Measurements from ENCODE around the gene SP4.
A peak's percentile ranks its signal among the peaks of the same experiment; 100 is the strongest.

SP4 gene

DNA sequence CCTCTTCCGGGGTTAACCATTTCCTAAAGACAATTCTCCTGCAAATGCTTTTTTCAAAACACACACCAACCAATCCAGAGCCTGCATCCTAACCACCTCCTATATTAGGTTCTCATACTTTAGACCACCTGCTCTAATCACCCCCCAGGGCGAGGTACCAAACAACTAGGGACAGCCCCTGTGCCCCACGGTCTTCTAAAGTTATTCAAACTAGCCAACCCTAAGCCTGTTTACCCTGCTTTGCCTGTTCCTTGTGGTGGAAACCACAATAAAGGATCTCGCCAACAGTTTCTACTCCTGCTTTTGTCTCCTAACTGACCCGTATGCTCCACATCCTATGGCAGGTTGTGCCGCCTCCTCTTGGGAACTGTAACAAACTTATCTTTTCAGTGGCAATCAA is 21.1 kb downstream of the SP4 start:
- no peak for DNase-seq

DNA sequence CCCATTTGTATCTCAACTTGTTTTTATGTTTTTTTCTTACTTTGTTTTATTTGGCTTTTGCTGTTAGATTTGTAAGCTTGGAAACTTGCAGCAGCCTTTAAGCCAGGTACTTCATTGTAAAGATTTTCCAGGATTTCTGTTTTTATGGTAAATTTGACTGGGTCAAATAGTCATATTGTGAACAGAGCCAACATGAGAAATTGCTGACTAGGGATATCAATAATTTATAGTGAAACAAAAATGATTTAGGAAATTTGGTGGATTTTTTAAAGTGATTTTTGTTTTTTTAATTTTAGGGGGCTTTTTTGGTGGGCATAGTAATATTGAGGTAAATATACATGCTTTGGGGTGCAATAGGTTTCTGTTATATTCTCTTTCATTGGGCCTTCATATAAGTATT is 22.2 kb downstream of the SP4 start:
- no peak for DNase-seq

DNA sequence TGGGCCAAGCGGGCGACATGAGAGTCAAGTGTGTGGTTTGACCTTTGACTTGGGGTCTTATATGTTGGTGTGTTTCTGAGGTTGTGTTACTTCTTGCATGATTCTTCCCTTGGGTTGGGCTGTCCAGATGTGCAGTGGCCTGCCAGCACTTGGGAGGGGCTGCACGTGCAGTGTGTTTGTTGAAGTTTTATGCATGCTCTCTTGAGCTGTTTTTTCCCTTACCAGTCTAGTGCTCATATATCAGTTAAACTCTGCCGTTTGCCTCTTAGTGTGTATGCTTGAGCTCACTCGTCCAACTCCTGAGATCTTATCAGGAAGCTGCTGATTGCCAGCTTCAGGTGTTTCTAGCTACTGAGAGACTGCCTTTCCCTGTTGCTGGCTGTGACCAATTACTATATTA is 23.1 kb downstream of the SP4 start:
- no peak for DNase-seq

DNA sequence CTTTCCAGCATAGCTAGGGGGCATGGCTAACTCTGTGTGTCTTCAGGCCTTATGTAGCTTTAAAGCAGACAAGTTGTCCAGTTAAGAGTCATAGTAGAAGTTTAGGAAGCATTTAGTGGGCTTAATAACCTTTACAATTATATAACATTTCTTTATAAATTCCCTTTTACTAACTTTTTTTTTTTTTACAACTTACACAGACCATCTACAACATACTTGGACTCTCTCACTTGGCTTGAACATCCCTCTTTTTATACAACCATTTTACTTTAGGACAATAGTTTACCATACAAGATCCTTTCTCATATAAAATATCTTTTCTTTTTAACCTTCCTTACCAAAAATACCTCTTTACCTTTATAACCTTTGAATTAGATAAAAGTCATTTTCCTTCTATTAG is 26.3 kb downstream of the SP4 start:
- DNase-seq = no peak

DNA sequence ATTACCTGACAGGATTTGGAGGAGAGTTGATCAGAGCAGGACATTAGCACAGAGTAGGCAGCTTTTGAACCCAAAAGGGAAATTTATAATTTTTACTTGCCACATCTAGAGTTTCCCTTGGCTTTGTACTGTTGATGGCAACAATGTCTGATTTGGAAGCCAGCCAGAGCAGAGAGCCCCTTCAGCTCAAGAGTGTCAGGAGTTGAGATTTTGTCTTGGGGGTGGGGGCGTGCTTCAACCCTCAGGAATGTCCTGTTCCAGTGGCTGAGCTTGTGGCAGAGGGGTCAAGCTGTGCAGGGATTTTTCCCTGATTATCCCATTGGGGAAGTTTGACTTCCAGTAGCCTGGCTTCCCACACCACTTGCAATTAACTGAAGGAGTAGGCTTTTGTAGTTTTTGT is 27.0 kb downstream of the SP4 start:
- no peak for DNase-seq

DNA sequence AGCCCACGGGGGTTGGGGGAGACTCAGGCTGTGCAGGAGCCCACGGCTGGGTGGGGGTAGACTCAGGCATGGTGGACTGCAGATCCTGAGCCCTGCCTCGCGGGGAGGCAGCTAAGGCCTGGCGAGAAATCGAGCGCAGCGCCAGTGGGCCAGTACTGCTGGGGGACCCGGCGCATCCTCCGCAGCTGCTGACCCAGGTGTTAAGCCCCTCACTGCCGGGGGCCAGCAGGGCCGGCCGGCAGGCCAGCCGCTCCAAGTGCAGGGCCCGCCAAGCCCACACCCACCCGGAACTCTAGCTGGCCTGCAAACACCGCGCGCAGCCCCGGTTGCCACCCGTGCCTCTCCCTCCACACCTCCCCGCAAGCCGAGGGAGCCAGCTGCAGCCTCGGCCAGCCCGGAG is 33.4 kb downstream of the SP4 start:
- DNase-seq = no peak

DNA sequence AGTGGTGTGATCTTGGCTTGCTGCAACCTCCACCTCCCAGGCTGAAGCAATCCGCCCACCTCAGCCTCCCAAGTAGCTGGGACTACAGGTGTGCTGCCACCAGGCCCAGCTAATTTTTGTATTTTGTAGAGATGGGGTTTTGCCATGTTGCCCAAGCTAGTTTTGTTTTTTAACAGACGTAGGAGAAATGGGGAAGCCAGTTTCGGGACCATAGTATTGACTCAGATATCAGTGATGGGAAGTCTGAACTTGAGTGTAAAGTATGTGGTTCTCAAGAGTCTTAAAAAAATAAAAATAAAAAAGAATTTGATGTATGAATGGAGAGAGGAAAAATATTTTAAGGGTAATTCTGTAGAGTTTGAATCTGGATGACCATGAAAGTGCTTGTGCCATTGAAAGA is 34.2 kb downstream of the SP4 start:
- no peak for DNase-seq

DNA sequence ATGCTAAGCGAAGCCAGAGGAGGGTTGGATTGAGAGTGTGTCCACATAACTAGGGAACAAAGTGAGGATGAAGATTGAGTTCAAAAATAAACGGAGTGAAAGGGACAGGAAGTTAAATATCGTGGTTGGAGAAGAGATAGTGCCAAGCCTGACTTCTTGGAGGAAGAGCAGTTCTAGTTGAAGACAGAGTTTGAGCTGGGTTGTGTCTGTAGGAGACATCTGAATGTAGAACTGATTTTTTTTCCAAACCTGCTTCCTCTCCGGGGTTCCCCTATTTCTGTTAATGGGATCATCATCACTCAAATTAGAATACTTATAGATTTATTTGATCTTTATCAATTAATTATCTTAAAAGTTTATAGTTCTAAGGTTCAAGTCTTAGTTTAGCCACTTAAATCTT is 35.6 kb downstream of the SP4 start:
- DNase-seq = no peak

DNA sequence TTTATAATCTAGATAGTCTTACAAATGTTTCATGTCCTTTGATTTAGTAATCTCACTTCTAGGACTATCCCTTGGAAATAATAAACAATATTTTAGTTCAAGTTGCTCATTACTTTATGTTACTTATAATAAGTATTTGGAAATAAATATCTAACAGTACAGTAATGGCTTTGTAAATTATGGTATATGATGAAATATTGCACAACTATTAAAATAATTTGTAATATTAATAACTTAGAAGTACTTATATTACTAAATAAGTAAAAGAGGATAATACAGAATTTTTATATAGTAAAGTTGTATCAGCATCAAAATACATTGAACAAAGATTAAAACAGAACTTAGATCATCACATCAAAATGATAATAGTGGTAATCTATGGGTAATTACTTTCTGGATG is 41.1 kb downstream of the SP4 start:
- no peak for DNase-seq

DNA sequence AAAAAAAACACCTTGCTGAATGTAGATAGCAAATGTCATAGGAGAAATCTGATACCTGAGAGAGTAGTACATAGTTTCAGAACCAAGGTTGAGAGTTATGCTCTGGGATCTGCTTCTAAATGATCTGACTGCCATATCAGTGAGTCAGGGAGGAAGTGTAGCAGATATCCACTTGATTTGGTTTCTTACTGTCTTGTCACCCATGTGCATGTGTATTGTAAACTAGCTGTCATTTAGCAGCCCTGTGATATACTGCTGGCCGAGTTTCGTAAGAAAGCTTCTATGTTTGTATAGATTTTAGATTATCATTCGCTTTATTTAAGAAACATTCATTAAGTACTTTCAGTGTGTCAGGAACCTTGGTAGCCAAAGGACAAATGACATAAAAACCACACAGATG is 42.0 kb downstream of the SP4 start:
- DNase-seq = no peak

DNA sequence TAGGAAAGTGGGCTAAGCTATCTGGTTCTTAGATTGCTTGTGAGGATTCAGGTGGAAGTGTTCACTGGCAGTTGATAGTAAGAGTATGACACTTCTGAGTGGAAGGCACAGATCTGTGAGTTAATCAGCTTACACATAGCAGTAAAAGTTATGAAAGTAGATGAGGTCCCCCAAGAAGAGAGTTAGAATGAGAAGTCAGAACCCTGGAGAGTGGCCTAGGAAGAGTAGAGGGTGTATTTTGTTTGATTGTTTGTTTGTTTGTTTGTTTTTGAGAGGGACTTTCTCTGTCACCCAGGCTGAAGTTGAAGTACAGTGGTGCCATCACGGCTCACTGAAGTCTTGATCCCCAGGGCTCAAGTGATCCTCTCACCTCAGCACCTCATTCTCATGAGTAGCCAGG is 44.1 kb downstream of the SP4 start:
- DNase-seq = no peak

DNA sequence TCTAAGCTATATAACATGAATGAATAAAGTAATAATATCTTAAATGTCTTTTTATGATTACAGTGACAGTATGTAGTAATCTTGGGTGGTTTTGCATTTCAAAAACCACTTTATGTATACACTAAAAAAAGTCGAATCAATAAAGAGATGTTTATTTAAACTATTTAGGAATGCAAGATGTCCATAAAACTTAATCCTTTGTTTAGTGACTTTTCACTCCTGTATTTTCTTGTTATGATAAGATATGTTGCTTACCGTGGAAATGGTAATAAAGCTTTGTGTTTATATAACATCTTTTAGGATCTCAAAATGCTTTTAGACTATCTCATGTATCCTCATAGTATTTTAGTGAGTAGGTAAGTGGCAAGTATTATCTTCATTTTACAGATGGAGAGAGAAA is 48.5 kb downstream of the SP4 start:
- no peak for DNase-seq

DNA sequence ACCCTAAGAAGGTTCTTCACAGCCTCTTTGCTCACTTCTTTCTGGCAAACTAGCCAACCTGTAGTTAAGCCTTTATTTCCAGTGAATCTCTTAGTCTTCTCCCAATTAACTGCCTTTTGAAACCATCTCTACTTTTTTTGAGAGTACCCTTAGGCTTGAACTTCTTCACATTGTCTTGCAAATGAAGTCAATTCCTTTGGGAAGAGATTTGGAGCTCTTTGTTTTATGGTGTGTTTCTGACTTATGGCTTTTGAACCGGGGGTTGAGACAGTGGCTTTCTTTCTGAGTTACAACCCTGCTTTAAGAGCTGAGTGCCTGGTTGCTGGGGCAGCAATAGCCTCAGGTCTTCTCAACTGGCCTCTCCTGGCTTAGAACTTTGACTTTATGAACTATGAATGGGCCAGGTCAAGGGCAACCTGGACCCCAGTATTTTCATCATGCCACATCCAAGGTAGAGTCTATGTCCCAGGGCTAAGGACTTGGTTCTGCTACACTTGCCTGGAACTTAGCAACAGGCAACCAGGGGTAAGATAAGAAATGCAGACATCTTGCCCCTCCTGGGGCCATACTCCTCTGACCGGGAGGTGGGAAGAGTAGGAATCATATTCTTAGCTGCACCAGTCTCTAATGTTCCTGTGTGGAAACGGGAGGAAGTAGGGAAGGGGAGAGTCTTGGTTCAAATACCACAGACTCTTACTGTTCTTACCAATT is 53.0 kb downstream of the SP4 start:
- DNase-seq = no peak

DNA sequence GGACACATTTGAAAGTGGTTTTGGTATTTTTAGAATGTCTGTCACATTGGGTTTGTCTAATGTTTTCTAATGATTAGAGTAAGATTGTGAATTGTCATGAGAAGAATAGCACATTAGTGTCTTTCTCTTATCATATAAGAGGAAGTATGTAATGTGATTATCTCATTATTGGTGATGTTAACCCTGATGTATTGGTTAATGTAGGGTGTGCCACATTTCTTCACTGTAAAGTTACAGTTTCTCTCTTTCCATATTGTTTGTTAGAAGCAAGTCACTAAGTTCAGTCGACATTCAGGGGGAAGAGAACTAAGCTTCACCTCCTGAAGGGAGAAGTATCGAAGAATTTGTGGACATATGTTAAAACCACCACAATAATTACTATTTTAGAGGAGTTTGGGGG is 58.6 kb downstream of the SP4 start:
- no peak for DNase-seq

DNA sequence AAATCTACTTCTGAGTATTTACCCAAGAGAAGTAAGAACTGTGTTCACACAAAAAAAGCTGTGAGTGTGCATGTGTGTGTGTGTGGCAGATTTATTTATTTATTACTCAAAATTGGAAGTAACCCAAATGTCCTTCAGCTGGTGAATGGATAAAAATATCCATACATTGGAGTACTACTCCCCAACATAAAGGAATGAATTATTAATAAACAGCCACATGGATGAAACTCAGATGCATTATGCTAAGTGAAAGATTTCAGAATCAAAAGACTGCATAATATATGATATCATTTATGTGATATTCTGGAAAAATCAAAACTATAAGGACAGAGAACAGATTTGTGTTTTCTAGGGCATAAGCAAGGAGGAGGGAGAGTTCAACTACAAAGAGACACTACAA is 67.8 kb downstream of the SP4 start:
- no peak for DNase-seq

DNA sequence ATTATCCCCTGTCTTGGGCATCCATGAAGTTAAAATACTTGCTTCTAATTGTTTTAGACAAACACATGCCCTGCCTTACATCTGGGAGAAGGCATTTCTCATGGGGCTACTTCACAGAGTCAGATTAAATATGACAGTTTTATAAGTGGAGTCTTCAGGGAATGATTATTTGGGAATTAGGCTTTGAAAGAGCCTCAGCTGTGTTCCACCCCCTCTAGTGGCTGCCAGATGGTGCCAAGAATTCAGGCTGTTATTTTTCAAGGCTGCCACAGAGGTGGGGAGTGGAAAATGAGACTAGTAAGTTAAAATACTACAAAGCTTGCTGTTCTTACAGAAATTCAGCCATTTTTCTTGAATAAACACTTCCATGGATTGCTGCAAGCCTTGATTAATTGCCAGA is 69.2 kb downstream of the SP4 start:
- DNase-seq = peak; percentile 57 to 69

DNA sequence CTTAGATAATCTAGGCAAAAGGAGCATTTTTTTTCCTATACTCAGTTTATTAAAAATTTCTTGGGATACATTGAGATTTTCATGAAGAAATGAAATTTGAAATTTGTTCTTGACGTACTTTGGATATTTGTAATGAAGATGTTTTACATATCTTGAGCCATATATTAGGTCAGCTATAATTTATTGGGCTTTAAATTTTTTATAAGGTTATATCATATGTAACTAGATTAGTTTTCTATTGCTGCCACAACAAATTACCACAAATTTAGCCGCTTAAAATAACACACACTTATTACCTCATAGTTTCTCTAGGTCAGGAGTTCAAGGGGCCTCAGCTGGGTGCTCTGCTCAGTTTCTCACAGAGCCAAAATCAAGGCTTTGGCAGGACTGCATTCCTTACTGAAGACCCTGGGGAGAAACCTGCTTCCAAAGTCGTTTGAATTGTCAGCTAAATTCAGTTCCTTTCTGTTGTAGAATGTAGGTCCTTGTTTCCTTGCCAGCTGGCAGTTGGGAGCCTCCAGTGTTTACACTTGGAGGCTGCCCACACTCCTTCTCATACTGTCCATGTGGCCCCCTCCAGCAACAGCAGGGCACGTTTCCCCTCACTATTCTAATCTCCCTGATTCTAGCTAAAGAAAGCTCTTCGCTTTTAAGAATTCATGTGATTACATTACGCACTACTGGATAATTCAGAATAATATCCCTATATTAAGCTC is 72.4 kb downstream of the SP4 start:
- no peak for DNase-seq

DNA sequence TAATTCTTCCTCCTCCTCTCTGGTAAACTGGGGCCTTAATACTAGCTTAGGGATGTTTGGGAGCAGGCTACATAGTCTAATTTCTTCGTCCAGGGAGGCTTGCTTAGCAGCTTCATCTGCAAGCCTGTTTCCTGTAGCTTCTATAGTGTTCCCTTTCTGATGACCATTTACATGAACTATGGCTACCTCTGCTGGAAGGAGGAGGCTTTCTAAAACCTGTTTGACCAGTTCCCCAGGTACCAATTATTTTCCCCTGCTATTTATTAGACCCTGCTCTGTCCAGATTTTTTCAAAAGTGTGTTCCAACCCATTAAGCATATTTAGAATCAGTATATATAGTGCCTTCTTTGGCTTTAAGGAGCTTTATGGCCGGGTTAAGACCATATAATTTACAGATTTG is 76.1 kb downstream of the SP4 start:
- DNase-seq = no peak

DNA sequence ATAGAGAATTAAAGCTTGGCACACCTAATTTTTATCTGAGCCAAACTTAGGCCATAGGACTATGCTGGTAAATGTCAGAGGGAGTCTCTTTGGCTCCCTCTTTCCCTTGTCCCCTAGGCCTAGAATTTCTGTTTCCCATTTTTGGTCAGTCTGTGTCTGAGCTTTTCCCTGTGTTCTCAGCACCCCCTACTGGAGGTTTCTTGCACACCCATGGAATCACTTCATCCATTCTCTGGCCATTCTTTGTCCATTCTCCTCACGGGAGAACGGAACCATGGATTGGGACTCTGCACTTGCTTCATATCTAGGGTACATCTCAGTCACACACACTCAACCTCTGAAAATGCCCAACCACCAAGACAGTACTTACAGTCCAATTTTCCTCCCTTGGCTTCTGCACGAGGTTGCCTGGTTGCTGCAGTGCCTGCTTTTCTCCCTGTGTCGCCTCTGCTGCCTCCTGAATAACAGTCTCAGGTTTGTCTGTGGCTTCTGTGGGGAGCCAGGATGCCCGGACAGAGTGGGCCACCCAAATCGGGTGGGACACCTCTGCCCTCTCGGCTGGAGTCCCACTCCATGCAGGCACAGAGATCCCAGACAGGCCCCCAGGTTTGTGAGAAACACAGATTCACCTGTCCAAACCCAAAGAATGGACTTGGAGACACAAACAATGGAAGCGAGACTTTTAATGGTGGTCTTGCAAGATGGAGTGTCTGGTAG is 79.9 kb downstream of the SP4 start:
- DNase-seq = peak in 1 of 2 experiments; percentile 4

DNA sequence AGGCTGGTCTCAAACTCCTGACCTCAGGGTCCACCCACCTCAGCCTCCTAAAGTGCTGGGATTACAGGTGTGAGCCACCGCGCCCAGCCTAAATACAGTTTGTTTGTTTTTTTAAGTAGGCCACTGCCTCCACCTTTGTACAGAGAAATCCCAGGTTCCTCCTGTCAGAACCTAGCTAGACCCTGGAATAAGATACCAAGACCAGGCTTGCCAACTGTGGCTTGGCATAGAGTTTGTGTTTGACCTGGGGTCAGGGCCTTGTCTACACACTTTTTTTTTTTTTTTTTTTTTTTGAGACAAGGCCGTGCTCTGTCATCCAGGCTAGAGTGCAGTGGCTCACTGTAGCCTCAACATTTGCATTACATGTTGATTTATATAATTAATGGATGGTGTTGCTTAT is 80.7 kb downstream of the SP4 start:
- no peak for DNase-seq

DNA sequence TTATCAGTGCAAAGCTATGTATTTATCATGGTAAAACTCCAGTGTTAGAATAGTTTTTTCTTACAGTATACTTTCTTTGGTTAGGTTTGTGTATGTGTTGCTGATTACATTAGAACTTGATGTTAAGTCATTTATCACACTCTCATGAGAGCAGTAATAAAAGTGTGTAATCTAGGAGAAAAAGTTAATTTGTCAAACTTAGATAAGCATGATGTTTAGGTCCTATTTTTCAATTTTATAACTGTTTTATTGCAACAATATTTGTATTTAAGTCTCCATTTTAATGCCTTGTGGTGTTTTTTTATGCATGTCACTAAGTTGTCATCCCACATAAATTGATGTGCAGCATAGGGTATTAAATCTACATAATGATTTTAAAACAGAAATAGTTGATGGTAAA is 86.2 kb downstream of the SP4 start:
- no peak for DNase-seq

DNA sequence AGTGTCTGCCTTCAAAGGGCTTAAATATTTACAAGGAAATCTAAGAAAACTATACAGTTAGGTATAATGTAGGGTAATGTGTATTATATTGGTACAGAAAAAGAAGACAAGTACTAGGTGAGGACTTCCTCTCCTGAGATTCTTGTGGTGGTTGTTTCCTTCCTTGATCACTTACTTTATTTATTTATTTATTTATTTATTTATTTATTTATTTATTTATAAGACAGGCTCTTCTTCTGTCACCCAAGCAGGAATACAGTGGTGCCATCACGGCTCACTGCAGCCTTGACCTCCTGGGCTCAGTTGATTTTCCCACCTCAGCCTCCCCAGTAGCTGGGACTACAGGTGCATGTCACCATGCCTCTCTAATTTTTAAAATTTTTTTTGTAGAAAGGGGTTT is 96.8 kb downstream of the SP4 start:
- no peak for DNase-seq

DNA sequence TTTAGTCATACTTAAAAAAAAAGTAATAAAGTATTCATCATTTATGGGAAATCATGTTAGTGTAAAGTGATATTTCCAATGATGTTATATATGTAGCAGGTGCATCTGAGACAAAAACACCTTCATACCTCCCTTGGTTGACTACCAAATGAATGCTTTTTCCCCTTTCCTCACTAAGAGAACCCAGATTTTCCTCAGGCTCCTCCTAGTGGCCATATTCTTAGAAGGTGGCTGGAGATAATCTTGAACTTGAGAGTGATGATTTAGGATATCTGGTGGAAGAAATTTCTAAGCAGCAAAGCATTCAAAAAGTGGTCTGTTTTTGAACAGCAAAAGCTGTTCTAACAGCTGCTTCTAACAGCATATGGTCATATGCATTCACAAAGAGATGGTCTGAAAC is 98.1 kb downstream of the SP4 start:
- DNase-seq = peak; percentile 45 to 52

DNA sequence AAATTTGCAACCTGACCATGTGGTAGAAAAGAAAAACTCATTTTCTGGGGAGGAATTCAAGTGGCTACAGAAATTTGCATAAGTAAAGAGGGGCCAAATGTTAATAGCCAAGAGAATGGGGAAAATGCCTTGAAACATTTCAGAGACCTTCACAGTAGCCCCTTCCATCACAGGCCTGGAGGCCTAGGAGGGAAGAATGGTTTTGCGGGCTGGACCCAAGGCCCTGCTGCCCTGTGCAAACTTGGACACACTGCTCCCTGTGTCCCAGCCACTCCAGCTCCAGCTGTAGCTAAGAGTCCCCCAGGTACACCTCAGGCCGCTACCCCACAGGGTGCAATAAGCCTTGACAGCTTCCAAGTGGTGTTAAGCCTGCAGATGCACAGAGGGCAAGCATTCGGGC is 98.6 kb downstream of the SP4 start:
- DNase-seq = no peak
